ENCODE data around the gene SPHK2.
"Not testable (repeated sequence)": the region's sequence is repeated elsewhere in the genome, so short reads cannot be mapped to it uniquely, and the experiment has no call there.

Gene SPHK2

DNA sequence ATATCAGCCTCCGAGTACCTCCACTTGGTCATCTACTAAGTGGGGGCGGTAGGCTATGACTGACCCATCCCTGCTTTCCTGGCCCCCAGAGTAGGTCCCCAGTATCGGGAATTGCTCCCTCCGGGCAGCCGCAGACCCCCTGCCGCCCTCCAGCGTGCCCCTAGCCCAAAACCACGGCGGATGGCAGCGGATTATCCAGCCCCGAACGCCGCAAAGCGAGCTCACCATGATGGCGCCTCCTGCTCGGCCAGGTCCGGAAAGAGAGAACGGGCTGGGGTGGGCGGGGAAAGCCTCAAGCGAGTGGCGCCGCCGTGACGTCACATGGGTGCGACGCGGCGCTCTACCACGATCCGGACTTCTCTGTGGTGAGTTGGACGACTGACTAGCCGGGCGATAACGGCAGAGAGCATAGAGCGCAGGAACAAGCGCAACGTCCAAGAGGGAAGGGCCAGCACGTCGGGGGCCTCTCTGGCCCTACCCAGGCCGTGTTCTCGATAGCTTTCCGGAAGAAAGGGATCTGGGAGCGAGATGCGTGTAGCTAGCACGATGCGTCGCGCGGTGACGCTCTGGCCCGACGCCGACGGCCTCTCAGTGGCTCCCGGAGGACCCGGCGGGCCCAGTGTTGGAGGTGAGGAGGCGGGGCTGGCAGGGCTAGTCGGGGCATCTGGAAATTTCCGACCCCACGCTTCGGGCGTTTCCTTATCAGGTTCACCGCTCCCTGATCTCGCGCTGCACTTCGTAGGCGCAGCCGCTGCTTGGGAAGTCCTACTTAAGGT lies at the start of gene SPHK2, which contains the start of gene RPL18:
SPHK2 (plus strand) TSS at position 591 of the 776 bp plus-strand sequence. CDS start 1,009 bp downstream, outside the sequence.
RPL18 (minus strand) TSS at position 263 of the 776 bp plus-strand sequence; CDS start at position 228, 35 bp downstream.
- DNase-seq (ENCODE audit: low read depth) = peak; percentile 100

GRCh38 chr19:48569814-48570213 lies 49.5 kb upstream of the SPHK2 start:
- DNase-seq (ENCODE audit: low read depth) = no peak

- DNase-seq (ENCODE audit: low read depth) = no peak
Observed at GRCh38 chr19:48571378-48572162, 47.7 kb upstream of the SPHK2 start.

DNA sequence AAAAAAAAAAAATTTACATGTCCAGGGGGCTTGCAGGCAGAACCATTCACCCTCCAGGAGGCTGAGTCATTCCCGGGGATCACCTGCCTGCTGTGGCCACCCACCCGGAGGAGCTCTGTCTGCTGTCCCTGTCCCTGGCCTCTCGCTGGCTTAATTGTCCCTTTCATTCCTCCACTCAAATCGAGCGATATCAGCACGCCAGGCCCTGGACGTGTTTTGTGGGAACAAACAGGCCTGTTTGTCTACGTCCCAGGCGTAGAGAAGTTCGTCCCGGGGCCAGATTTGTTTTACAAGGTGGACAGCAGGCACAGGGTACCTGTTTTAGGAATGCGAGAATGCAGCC lies 46.2 kb upstream of the SPHK2 start:
- no peak for DNase-seq (ENCODE audit: low read depth)

- no peak for DNase-seq (ENCODE audit: low read depth)
Observed at GRCh38 chr19:48575931-48576622, 43.2 kb upstream of the SPHK2 start.

DNA sequence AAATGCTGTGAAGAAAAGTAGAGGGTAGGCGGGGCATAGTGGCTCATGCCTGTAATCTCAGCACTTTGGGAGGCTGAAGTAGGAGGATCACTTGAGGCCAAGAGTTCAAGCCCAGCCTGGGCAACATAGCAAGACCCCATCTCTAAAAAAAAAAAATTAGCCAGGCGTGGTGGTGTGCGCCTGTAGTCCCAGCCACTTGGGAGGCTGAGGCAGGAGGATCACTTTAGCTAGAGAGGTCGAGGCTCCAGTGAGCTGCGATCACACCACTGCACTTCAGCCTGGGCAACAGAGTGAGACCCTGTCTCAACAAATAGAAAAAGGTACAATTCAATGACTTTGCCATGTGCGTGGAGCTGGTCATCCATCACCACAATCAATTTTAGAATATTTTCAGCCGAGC lies 41.4 kb upstream of the SPHK2 start:
- DNase-seq (ENCODE audit: low read depth) = not testable (repeated sequence)

- no peak for DNase-seq (ENCODE audit: low read depth)
Observed at GRCh38 chr19:48578891-48579290, 40.4 kb upstream of the SPHK2 start.

DNA sequence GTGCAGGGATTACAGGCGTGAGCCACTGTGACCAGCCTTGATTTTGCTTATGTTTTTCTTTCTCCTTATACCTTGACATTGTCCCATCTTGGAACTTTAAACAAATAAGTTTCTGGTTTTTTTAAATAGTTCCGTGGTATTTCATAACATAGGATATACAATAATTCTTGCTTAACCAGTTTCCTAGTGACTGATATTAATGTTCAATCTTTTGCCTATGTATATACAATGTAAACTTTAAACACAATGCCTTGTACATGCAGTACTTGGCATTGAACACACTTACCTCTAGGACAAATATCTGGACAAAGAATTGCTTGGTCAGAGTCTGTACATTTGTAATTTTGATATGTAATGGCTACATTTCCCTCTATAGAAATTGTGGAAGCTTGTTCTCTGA lies 37.1 kb upstream of the SPHK2 start:
- no peak for DNase-seq (ENCODE audit: low read depth)

DNA sequence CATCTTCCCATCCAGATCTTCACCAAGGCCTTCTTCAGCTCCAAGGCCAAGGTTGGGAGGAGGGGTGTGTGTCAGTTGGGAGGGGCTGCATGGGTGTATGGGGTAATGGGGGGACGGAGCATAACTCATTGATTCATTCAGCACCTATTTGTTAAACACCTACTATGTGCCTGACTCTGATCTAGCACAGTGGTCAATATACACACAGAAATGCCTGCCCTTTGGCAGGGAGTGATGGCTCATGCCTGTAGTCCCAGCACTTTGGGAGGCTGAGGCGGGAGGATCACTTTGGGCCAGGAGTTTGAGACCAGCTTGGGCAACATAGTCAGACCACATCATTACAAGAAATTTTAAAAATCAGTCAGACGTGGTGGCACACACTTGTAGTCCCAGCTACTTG lies 31.9 kb upstream of the SPHK2 start:
- DNase-seq (ENCODE audit: low read depth) = no peak

GRCh38 chr19:48588670-48589401 lies 30.5 kb upstream of the SPHK2 start:
- DNase-seq (ENCODE audit: low read depth) = no peak

GRCh38 chr19:48591021-48591420 lies 28.3 kb upstream of the SPHK2 start:
- no peak for DNase-seq (ENCODE audit: low read depth)

- DNase-seq (ENCODE audit: low read depth) = no peak
Observed at GRCh38 chr19:48595171-48595570, 24.1 kb upstream of the SPHK2 start.

DNA sequence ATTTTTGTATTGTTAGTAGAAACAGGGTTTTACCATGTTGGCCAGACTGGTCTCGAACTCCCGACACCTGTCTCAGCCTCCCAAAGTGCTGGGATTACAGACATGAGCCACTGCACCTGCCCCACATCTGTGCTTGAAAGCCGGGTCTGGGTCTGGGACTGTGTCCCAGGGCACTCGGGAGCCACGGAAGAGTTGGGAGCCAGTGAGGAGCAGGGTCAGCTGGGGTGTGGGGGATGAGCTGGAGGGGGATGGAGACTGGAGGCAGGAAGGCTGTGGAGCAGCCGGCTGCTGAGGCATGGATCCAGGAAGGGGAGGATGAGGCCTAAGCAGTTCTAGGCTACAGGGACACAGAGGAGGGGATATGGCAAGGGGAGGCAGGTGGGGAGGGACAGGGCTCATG lies 23.5 kb upstream of the SPHK2 start:
- DNase-seq (ENCODE audit: low read depth) = no peak

DNA sequence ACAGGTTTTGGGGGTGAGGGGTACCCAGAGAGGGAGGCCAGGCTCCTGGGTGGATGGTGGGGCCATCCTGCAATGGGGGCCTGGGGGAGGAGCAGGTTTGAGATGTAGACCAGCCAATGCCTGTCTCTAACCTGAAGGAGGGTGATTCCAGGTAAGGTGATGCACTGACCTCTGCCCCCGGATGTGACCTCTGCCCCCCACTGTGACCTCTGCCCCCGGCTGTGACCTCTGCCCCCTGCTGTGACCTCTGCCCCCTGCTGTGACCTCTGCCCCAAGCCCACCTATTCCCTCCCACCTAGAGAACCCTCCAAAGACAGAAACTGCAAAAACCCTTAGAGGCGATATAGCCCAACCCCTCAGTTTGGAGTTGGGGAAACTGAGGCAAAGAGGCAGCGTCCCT lies 23.1 kb upstream of the SPHK2 start:
- DNase-seq (ENCODE audit: low read depth) = no peak

DNA sequence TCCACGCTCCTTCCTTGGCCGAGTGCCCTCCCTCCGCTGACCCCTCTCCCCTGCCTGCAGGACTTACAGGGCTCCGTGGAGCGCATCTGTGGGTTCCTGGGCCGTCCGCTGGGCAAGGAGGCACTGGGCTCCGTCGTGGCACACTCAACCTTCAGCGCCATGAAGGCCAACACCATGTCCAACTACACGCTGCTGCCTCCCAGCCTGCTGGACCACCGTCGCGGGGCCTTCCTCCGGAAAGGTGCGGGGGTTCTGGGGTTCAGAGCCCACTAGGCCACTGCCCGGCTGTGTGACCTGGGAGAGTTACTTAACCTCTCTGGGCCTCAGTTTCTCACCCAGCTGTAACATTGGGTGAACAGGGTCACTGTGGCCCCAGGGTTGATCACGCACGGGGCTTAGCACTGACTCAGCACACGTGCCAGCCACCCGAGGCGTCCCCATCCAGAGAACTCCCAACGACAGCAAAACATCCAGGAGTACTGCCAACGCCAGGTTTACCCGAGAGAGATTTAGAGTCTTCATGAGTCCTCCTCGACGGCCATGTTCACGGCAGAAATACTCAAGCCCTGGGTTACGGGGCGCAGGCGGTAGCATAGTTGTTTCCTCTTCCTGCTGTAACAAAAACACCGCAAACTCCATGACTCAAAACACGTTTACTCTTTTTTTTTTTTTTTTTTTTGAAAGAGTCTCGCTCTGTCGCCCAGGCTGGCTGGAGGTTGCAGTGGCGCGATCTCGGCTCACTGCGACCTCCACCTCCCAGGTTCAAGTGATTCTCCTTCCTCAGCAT lies 22.4 kb upstream of the SPHK2 start:
- DNase-seq (ENCODE audit: low read depth) = no peak

DNA sequence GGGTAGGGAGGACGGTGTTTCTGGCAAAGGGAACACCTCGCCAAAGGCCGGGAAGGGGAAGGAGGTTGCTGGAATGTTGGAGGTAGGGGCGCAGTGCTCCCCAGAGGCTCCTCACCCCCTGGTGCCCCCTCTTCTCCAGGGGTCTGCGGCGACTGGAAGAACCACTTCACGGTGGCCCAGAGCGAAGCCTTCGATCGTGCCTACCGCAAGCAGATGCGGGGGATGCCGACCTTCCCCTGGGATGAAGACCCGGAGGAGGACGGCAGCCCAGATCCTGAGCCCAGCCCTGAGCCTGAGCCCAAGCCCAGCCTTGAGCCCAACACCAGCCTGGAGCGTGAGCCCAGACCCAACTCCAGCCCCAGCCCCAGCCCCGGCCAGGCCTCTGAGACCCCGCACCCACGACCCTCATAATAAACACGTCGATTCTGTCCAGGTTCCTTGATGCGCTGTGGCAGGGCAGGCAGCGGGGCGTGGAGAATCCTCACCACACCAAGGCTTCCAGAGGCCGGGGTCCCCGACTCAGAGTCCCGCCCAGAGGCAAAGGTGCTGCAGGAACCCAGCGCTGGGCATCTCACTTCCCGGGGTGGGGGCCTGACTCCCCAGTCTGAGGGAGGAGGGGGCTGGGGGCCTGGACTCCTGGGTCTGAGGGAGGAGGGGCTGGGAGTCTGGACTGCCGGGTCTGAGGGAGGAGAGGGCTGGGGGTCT lies 20.2 kb upstream of the SPHK2 start:
- DNase-seq (ENCODE audit: low read depth) = no peak

GRCh38 chr19:48600679-48601417 lies 18.5 kb upstream of the SPHK2 start:
- DNase-seq (ENCODE audit: low read depth) = no peak

DNA sequence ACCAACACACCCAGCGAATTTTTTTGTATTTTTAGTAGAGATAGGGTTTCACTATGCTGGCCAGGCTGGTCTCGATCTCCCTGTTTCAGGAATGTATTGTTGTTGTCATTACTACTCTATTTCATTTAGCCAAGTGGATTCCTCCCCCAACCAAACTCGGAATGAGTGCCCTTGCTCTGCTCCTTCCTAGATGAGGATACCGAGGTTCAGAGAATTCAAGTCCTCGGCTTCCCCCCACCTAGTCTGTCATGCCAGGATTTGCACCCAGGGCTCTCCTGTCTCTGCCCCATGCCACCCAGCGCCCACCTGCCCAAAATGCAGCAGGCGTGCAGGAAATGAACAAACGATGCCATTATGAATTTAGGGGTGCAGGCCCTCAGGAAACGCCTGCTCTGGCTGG lies 16.3 kb upstream of the SPHK2 start:
- DNase-seq (ENCODE audit: low read depth) = no peak

DNA sequence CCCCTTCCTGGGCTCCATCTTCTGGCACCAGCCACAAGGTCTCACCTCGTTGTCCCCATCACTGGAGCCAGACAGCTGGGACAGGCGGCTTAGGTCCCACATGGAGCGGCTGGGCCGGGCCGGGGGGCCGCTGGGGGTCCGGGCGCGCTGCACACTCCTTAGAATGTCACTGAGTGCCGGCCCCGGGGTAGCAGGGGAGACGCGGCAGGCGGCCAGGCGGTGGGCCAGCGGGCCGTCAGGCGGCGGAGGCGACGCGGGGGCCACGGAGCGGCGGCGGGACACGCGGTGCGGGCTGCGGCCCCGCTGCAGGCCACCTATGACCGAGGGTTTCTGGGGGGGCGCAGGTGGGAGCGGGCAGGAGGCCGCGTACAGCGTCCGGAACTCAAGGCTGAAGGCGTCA lies 15.9 kb upstream of the SPHK2 start:
- DNase-seq (ENCODE audit: low read depth) = no peak

- no peak for DNase-seq (ENCODE audit: low read depth)
Observed at GRCh38 chr19:48603850-48604249, 15.5 kb upstream of the SPHK2 start.

All from GM04504 (cell line).